NCI-H1417 treated with DMSO at 0.1 percent for 48 hours (cell line): ENCODE data around the gene CHST9.
"Not testable (repeated sequence)": the region's sequence is repeated elsewhere in the genome, so short reads cannot be mapped to it uniquely, and the experiment has no call there.

Source experiments
- DNase-seq: peaks from one replicate; lab custom pipeline; 2025; lab: John Stamatoyannopoulos, UW

Gene CHST9

DNA sequence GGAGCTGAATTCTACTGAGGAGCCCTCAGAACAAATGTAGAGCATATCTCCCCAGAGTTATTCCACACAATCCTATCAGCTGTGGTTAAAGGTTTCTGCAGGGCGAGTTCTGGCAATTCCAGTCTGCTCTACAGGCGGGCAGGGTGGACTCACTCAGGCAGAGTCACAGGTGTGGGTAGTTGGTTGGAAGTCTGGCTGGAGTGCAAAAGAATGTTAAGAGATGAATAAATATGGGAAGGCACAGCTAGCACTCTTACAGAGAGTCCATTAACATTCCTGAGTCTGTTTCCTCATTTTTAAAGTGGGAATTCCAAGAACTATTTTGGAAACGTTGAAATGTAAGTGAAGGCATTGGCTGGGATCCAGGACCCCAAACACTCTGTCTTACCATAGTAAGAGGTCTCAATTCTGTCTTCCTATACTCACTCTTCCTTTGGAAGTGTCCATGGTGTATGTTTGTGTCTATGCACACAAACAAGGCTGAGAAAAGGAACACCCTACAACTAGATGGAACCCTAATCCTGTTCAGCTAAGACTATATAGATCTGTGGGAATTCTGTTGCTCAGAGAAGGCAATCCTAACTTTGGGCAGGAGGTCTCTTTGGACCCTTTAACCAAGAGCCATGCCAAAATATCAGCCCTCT, 256.3 kb downstream of the CHST9 start:
- no peak for DNase-seq

DNA sequence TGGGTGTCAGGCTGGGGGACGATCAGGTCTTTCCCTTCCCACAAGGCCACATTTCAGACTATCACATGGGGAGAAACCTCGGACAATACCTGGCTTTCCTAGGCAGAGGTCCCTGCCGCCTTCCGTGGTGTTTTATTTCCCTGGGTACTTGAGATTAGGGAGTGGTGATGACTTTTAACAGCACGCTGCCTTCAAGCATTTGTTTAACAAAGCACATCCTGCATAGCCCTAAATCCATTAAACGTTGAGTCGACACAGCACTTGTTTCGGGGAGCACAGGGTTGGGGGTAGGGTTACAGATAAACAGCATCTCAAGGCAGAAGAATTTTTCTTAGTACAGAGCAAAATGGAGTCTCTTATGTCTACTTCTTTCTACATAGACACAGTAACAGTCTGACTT, 257.3 kb downstream of the CHST9 start:
- not testable (repeated sequence) for DNase-seq

DNA sequence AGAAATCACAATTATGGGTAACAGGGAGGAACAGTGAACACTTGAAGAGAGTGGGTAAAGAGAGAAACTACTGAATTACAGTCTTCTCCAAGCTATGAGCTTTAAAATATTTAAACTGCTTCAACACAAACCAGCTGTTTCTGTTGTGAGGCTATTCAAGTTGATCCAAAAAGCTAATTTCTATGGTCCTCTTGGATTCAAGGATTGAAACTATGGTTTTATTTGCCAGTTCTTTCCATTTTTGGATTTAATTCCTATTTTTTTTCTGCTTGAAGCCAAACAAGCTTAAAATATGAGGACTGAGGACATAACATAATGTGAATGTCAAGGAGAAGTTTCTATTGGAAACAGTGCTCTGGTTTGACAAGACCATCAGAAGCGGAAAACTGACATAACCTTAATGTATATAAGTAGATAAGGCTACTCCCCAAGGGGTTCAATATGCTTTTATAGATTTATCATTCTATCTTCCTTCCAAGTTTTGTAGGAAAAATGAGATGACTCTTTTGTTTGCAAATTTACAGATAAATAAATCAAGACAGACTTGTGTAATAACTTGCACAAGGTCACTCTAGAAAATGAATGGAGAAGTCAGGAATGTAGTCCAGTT, 258.9 kb downstream of the CHST9 start:
- no peak for DNase-seq

DNA sequence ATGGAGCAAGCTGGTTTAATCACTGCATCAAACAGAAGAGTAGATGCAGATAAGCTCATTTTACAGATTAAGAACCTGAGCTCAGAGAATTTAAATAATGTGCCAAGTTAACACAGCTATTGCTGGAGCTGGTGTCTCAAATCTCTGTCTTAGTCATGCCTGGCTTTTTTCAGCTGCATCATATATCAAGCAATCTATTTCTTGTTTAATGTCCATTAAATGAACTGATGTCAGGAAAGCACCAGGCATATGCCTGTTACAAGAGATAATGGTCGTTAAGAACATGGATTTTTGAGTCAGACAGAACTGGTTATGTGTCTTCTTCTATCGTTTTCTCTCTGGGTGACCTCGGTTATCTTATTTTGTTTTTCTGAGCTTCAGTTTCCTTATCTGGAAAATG, 259.8 kb downstream of the CHST9 start:
- DNase-seq = no peak

DNA sequence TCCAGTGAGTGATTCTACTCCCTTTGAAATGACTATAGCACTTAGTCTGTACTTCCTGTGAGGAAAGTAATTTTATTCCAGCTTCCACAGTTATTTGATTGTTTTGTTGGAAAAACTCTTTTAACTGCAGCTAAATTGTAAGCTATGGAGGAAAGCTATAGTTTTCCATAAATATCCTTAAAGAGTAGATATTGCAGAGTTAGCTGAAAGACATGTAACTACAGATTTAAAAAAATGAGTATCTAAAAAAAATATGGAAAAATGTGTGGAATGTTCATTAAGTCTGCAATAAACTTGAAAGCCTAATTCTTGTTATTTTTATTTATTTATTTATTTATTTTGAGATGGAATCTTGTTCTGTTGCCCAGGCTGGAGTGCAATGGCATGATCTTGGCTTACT, 262.8 kb downstream of the CHST9 start:
- DNase-seq = no peak

DNA sequence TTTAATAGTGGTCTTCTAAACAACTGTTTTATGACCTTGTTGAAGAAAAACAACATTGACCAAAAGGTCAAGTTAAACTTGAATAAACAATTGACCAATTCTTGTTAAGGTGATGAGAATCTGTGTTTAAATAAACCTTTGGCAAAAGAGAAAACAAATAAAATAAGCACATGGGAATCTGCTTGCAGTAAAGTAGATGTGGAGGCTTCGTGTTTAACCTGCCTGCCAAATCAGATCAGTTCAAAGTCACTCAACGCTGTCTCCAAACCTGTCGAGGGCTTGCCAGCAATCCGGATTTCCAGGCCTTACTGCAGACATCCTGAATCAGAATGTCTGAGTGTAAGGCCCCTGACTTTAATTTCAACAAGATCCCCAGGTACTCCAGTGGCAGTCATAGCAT, 264.5 kb downstream of the CHST9 start:
- no peak for DNase-seq

DNA sequence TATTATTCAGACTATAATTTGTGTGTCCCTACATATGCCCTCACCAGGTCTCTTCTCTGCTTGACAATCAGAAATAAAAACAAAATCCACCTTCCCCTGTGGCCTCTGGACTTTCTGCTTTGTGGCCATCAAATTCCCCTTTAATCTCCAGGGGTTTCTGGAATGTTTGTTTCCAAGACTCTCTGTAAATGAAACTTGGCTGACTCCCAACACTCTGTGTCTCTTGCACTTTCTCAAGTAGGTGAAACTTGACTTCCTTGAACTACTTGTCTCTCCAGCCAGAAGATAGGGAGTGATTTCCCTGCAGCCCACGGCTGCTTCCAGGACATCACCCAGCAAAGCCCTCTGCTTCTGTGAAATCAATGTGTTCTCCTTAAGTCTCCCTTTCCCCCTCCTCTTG, 265.5 kb downstream of the CHST9 start:
- DNase-seq = no peak

DNA sequence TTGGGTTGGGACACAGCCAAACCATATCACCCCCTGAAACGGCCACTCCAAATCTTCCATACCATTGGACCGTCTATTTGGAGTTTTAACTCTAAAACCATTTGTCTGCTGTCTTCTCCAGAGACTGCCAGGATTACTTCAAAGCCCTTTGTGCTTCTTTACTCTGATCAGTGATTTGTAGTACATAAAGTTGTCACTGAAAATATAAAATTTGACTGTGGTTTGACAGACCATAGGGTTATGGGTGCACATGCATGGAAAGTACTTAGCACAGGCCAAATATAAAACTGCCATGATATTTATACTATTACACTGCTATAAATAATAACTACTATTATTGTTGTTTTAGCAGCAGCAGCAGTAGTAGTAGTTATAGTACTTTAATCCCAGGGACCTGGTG, 265.9 kb downstream of the CHST9 start:
- no peak for DNase-seq

DNA sequence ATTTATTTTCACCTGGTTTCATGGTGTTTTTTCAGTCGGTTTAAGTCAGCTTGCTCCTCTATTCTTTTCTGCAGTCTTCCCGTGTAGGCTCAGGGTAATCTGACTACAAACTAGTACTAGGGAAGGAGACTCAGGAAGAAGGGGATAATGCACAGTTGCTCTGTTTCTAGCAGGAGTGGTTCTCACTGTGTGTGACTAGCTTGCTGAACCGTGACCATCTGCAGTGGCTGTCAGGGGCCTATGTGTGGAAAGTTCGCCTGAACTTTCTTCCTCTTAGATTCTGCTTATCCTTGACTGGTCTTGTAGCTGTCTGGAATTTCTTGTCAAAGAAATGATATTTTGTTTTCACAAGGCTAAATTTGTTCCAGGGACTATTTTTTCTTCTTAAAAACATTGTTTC, 273.3 kb downstream of the CHST9 start:
- no peak for DNase-seq

DNA sequence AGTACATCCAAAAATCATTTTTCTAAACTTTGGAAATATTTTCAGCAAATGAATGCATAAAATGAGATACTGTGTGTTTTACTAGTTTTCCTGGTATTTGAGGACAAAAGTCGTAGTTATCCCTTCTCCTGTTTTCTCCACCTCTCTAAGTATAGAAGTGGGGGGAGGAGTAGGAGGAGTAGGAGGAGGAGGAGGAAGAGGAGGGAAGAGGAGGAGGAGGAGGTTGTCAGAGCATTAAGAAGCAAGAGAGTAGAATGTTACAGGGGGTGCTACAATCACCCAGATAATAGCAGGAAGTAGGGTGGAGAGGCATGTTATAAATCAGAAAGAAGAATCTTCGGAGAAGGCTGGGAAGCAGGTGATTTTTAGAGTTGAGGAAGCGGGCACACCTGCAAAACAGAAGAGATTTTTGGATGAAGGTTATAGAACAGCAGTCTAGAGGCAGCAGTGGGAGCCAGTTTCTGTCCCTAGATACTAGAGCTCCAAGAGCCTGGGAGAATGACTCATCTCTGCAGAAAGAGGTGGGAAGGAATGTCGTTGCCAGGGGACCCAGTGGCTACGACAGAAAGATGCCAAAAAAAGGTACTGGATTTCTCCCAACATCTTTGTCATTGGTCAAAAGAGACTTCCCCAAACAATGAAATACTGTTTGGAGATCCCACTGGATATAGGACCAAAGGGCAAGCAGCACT, 275.4 kb downstream of the CHST9 start:
- DNase-seq = no peak

DNA sequence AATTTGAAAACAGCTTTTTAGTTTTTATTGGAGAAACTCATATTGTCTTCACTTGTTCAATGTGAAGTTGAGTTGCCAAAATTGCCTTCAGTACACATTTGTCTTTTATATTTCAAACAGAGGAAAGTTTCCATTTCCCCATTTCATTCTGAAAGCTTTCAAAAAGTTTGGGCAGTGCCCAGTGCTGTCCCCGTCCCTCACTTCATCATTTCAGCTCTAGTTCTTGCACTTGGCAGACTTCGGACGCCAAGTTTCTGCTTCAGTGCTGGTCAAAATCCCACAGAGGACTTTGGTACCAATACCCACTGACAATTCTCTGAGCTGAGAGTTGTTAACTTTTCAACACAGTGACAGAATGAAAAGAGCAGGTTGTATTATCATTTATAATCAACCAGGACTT, 276.2 kb downstream of the CHST9 start:
- DNase-seq = no peak

DNA sequence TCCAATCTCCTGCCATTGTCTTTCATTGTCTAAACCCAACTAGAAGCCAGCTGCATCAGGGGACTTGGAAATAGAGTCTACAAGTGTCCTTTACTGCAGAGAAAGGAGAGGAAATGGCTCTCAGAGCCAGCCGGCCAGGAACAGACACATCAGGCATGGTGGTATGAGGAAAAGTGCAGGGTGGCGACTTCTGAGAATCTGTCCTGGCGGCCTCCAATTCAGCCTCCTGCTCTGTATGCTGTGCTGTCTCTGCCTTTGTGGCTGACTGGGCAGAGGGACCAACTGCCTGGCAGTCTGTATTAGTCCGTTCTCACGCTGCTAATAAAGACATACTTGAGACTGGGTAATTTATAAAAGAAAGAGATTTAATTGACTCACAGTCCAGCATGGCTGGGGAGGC, 282.8 kb downstream of the CHST9 start:
- DNase-seq = no peak

DNA sequence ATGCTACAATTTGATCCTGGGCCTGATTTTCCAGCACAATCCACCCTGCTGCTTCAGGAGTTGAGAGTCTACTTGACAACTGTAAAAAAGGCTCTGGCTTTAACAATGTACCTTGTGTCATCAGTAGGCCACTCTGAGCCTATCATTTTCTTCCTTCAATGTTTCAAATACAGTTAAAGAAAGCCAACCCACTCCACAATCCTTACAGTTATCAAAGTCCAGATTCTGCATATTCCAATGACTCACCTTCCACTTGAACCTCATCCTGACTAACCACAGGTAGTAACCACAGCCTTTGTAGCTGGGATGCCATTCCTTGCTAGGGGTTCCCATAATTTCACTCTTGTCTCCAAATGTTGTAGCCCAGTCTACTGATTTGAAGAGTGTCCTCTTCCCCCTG, 284.1 kb downstream of the CHST9 start:
- no peak for DNase-seq

DNA sequence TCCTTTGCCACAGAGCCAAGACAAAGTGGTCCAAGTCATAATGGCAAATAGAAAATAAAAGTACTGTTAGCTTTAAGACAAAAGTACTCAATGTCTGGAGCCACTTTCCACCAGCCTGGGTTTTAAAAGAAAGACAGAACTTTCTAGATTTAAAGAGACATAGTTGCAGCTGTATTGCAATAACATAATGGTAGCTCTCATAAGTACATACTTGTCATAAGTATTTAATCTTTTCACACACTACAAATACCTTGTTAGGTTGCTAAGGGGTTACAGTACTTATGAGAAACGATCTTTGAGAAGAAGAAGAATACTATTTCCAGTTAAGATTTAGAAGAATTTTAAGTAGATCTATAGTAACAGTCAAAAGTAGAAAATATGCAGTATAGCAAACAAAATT, 290.7 kb downstream of the CHST9 start:
- DNase-seq = no peak

DNA sequence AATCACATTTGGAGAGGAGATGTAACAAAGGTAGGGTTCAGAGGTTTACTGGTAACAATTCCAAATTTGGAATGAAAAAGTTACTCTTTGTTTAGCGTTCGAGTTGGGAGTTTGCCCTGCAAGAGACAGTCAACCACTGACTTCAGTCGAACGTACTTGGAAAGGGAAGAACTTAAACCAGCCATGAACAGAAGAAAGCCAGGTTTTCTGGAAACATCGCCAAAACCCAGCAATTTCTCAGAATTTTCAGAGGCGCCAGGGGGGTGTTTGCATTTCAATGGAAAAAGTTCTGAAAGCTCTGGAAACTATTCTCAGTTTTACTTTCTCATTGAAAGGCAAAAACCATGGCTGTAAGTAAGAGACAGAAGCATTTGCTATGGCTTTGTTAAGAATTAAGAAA, 291.1 kb downstream of the CHST9 start:
- no peak for DNase-seq

DNA sequence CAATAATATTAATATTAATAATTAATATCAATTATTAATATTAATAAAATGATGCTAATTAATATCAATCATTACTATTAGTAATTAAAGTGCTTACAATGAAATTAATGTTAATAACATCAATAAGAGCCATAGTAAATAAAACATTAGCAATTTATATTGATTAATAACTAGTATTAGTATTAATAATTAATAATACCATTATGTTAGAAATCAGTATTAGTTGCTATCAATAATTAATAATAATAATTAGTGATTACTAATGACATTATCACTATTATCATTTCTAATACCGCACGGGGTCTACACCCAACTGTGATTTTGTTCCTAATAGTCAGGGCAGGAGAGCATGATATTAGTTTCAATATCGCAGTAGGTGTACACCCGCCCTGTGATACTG, 296.8 kb downstream of the CHST9 start:
- no peak for DNase-seq

DNA sequence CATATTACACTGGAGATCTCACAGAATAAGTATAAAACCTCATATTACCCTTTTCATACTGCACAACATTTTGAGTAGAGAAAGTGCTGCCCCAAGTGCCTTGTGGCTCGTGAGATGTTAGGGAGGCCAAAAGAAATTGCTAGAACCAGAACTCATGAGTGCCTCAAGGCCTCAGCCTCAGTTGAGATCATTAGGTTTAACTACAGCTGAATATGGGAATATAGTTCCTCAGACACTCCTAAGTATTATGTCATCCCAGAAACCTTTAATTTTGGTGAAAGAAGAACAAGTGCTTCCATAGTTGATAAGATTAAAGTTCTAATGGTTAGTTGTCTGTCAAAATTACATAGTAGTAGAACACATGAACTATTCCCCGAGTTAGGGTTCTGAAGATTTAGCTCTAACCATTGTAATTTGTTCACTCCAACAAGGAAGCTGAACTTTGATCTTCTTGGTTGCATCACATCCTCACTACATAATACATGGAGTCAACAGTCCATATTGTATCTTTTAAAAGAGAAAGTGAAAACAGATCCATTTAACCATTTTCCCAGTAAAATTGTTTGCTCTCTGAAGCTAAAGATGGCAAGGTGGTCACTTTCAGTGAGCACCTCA, 310.0 kb downstream of the CHST9 start:
- no peak for DNase-seq

DNA sequence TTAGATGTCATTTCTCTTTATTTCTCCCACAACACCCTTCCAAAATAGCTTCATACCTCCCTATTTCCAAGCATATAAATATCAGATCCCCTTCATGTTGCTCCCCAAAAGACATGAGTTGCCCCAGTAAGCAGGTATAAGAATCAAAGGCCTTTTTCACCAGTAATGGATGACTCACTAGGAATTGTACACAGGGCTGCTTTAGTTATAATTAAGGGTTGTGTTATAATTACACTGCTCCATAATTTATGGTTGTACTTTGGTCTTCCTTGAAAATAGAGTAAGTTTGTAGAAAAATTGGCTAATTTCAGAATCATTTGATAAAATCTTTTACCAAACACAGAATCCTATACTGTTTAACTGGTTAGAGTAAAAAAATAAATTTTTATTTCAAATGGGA, 310.8 kb downstream of the CHST9 start:
- DNase-seq = no peak

DNA sequence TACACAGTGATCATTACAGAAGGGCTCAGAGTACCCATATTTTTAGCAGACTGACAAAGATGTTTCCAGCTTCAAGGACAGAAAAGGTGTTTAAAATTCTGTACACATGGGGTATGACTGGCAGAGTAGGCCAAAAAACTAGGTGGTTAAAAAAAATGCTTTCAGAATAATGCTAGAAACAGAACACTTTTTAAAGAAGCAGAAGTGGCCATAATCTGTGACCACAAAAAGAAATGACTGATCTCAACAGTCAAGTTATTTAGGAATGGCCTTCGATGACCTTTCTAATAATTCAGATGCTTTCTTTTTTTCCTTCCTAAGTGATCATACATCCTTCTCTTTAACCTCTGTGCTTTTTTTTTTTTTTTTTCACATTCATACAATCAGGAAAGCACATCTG, 315.5 kb downstream of the CHST9 start:
- no peak for DNase-seq

DNA sequence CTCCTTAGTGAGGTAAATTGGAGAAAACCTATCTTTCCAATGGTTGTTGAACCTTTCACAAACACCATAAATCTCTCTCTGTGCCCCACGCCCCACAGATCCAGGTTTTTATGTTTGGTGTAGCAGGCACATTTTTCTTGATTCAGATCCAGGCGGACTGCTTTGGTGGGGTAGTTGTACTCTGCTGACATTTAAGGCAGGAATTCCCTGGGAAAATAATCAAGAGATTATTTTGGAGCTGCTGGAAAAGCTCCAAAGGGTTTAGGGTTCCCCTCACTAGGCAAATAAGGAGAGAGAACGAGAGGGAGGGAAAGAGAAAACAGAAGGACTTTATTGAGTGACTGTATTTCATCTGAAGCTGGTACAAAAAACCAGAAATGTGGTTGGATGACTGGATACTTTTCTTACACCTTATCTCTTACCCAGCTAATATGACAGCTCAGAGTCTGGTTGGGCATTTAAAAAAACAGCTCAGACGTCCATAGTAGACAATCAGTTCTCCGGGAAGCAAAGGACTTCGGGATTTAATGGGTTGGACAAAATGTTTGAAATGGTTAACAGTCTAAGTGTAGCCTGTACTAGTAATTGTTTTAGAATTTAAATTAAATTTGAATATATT, 316.0 kb downstream of the CHST9 start:
- DNase-seq = no peak

DNA sequence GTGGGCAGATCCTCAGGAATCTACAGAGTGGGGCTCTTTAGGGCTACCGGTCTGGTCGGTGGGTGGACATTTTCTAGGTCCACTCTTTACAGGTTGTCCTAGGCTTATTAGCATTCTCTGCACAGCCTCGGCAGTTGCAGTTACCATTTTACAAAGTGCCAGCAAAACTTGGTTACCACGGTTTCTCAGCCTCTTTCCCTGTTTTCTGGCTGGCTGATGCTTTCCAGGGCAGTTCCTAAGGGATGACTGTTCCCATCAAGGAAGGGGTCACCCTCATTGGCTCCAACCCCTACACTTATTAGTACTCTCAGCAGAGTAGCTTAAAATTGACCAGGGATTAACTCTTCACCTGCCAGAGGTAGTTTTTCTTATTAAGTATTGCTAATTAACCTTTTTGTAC, 317.6 kb downstream of the CHST9 start:
- DNase-seq = no peak

DNA sequence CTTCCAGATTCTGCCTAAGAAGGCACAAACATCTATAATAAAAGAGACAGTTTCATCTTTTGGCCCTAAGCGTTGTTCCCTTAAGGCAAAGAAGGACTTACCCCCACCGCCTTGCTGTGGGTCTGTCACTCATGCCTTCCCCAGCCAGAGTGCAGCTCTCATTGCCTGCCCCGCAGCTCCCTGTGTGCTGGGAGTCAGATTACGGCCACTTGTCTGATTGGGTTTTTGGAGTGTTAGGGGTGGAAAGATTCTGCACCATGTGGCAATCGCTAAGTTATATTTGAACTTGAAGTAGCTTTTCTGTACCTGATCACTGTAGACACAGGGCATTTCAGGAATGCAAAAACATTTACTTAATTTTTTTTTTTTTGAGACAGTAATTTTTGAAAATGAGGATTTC, 319.6 kb downstream of the CHST9 start, which contains the start of gene AQP4:
Gene AQP4 (minus strand): TSS at position 151 of the 400 bp plus-strand sequence. CDS start 18 bp downstream, at position 133.
- DNase-seq = no peak

DNA sequence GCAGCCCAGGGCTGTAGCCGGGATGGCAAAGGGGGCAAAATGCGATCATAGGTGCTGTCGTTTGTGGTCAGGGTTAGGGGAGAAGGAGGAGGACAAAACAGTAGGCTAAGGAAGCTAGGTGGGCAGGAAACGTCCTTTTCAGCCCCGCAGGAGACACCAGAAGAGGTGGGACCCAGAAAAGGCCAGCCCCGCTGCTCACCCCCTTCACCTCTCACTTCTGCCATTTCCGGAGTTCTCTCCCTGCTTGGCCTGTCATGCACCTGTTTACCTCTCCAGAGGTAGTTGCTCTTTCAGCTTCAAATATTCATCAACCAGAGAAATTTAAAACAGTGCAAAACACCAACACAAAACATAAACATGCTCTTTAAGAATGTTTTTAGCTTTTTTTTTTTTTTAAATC, 320.4 kb downstream of the CHST9 start:
- no peak for DNase-seq
